Endothelial cell (in vitro differentiated cells): ENCODE measurements around the gene TMEM109. TPM values are rescaled to one million over a fixed set of nuclear protein-coding genes. Genes with fewer than 3 reads are reported as not detected.

Source experiments
- DNase-seq: peaks from one replicate; pipeline ENCODE4 v3.0.0; 2021; ENCODE audit warnings: low spot score
- H3K27ac Mint-ChIP-seq: one replicate; pipeline ENCODE4 v1.8.0; 2021; ENCODE audit warnings: mixed read lengths, inconsistent platforms; ENCODE audit not compliant: unreplicated experiment
- H3K27me3 Mint-ChIP-seq: one replicate; pipeline ENCODE4 v1.8.0; 2021; ENCODE audit warnings: mild to moderate bottlenecking, moderate library complexity, mixed read lengths, inconsistent platforms; ENCODE audit not compliant: unreplicated experiment
- H3K36me3 Mint-ChIP-seq: one replicate; pipeline ENCODE4 v1.8.0; 2021; ENCODE audit warnings: mild to moderate bottlenecking, low read depth, mixed read lengths, inconsistent platforms; ENCODE audit not compliant: unreplicated experiment
- H3K4me1 Mint-ChIP-seq: one replicate; pipeline ENCODE4 v1.8.0; 2021; ENCODE audit warnings: mild to moderate bottlenecking, mixed read lengths, inconsistent platforms; ENCODE audit not compliant: unreplicated experiment
- H3K4me3 Mint-ChIP-seq: one replicate; pipeline ENCODE4 v1.8.0; 2021; ENCODE audit warnings: mild to moderate bottlenecking, mixed read lengths, inconsistent platforms; ENCODE audit not compliant: unreplicated experiment
- H3K9me3 Mint-ChIP-seq: one replicate; pipeline ENCODE4 v1.8.0; 2021; ENCODE audit warnings: mixed read lengths, inconsistent platforms; ENCODE audit not compliant: unreplicated experiment
- CTCF ChIP-seq: fragments of 200-600 bp; sonication (generic); IDR thresholded peaks from one replicate; pipeline ENCODE4 v1.5.0; 2021; ENCODE audit warnings: antibody characterized with exemption; ENCODE audit not compliant: unreplicated experiment
- total RNA-seq: library from RNA; stranded (reverse); fragmentation: NEBNext Ultra II Directional; extraction: Animal tissue kit (Norgen Biotek cat#: 25700); gene quantifications from one replicate; pipeline ENCODE4 v1.2.1, GENCODE V29; 2021; ENCODE audit not compliant: unreplicated experiment

TMEM109 gene
- total RNA-seq, 1 donor from 2014 or later = 95.1 TPM

DNA sequence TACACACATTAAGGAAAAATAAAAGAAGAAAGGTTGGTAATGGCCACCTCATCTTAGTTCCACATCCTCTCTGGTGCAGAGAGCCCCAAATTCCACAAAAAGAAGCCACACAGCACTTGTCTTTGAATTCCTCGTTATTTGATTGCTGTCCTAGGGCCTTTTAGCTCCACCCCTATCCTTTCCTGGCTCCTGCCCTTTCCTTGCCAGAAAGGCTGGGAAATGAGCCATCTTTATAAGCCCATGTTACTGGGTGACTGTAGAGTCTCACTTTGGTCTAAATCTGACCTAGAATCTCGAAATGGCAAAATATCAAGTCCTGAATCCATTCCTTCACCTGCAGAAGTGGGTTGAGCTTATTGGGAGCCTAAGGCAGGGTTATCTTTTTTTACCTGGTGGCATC lies 6.0 kb downstream of the TMEM109 start:
- DNase-seq = no peak
- peaks cover 19% of the 10 kb centered on the region for H3K4me1 Mint-ChIP-seq
- H3K4me3 Mint-ChIP-seq = no peak overlapping the region
- no peak for TF ChIP-seq CTCF
- peaks cover 10% of the 10 kb centered on the region for H3K27me3 Mint-ChIP-seq
- peaks cover 34% of the 10 kb centered on the region for H3K36me3 Mint-ChIP-seq
- no peak overlapping the region for H3K27ac Mint-ChIP-seq
- H3K9me3 Mint-ChIP-seq = no peaks in the 10 kb centered on the region

DNA sequence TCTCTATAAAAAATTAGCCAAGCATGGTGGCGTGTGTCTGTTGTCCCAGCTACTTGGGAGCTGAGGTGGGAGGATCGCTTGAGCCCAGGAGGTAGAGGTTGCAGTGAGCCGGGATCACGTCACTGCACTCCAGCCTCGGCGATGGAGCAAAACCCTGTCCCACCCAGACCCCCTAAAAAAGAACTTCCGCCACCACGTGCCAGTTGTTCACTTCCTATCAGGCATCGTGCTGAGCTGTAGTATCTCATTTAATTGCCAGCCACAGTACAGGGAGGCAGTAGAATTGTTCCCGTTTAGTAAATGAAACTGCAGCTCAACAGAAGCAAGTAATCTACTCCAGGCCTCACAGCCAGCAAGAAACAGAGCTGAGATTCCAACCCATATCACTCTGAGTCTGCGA lies 7.3 kb downstream of the TMEM109 start:
- Mint-ChIP-seq H3K27ac (no peak overlapping the region), H3K27me3 (peaks cover 8% of the 10 kb centered on the region), H3K36me3 (peaks cover 34% of the 10 kb centered on the region), H3K4me3 (no peak overlapping the region), H3K4me1 (peaks cover 20% of the 10 kb centered on the region), H3K9me3 (no peaks in the 10 kb centered on the region)
- no peak for DNase-seq
- no peak for TF ChIP-seq CTCF

DNA sequence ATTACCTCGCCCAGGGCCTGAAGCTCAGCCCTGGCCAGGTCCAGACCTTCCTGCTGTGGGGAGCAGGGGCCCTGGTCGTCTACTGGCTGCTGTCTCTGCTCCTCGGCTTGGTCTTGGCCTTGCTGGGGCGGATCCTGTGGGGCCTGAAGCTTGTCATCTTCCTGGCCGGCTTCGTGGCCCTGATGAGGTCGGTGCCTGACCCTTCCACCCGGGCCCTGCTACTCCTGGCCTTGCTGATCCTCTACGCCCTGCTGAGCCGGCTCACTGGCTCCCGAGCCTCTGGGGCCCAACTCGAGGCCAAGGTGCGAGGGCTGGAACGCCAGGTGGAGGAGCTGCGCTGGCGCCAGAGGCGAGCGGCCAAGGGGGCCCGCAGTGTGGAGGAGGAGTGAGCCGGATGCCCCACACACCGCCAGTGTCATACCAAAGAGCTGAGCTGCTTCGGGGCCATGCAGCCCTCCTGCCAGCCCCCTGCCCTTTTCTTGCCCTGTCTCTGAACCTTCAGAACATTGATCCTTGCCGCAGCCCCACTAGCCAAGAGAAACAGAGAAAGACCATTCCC lies 7.9 kb downstream of the TMEM109 start:
- DNase-seq = no peak
- Mint-ChIP-seq H3K27ac (no peak overlapping the region), H3K9me3 (no peaks in the 10 kb centered on the region), H3K36me3 (peaks cover 40% of the 10 kb centered on the region), H3K4me1 (peaks cover 19% of the 10 kb centered on the region), H3K4me3 (no peak overlapping the region), H3K27me3 (peaks cover 8% of the 10 kb centered on the region)
- TF ChIP-seq CTCF = no peak

GRCh38 chr11:60922906-60923305 lies 8.9 kb downstream of the TMEM109 start:
- H3K4me1 Mint-ChIP-seq = peaks cover 17% of the 10 kb centered on the region
- peaks cover 37% of the 10 kb centered on the region for H3K36me3 Mint-ChIP-seq
- no peak for TF ChIP-seq CTCF
- no peaks in the 10 kb centered on the region for H3K9me3 Mint-ChIP-seq
- H3K27ac Mint-ChIP-seq = no peak overlapping the region
- peaks cover 8% of the 10 kb centered on the region for H3K27me3 Mint-ChIP-seq
- DNase-seq = no peak
- H3K4me3 Mint-ChIP-seq = peak overlapping the region; percentile 82

GRCh38 chr11:60923326-60923725 lies 9.4 kb downstream of the TMEM109 start:
- no peak for TF ChIP-seq CTCF
- Mint-ChIP-seq H3K27ac (no peak overlapping the region), H3K4me1 (peaks cover 17% of the 10 kb centered on the region), H3K36me3 (peaks cover 34% of the 10 kb centered on the region), H3K9me3 (no peaks in the 10 kb centered on the region), H3K4me3 (peak overlapping the region; percentile 82), H3K27me3 (peaks cover 8% of the 10 kb centered on the region)
- no peak for DNase-seq
